Panc1 (cell line): Measurements from ENCODE around the gene ETAA1. TPM values are rescaled to one million over a fixed set of nuclear protein-coding genes. Genes with fewer than 3 reads are reported as not detected.

Source experiments
- ATAC-seq: fragments of 200-7000 bp; cut with Tn5 transposase; 2 replicates; pipeline ENCODE4 v1.9.1; 2020; ENCODE audit warnings: mild to moderate bottlenecking, moderate library complexity
- BruUV-seq: library from RNA; stranded (reverse); fragments of 400-500 nt; replicated peaks from 2 replicates; lab custom pipeline; 2021; lab: Mats Ljungman, UMichigan
- CTCF ChIA-PET: fragments of 300-600 bp; sonication (Branson Sonifier 250); formaldehyde crosslinking; loops from one replicate; lab custom pipeline; 2022; ENCODE audit warnings: antibody characterized with exemption; lab: Charles Lee
- POLR2A ChIA-PET: fragments of 300-600 bp; sonication (Branson Sonifier 250); formaldehyde crosslinking; loops from one replicate; lab custom pipeline; 2022; ENCODE audit warnings: antibody characterized with exemption; lab: Charles Lee
- DNase-seq: peaks from one replicate; pipeline ENCODE4 v3.0.0-alpha.2; 2010; ENCODE audit warnings: low read depth, low spot score
- H3K27ac ChIP-seq: 2 replicates; pipeline ENCODE4 v1.5.1; 2011; ENCODE audit warnings: mild to moderate bottlenecking, low read length, inconsistent platforms
- H3K27me3 ChIP-seq: fragments of 200-500 bp; sonication (Bioruptor generic); 2 replicates; pipeline ENCODE4 v1.6.0; 2014; ENCODE audit warnings: low read length, inconsistent platforms; ENCODE audit not compliant: control insufficient read depth, insufficient read depth
- H3K36me3 ChIP-seq: fragments of 200-500 bp; sonication (Bioruptor generic); 2 replicates; pipeline ENCODE4 v1.5.1; 2014; ENCODE audit warnings: inconsistent platforms, mild to moderate bottlenecking, low read length, moderate library complexity; ENCODE audit not compliant: control insufficient read depth, insufficient read depth
- H3K4me1 ChIP-seq: 2 replicates; pipeline ENCODE4 v1.5.1; 2011; ENCODE audit warnings: inconsistent platforms, mild to moderate bottlenecking, low read length, moderate library complexity; ENCODE audit not compliant: control insufficient read depth, insufficient read depth
- H3K4me3 ChIP-seq, 2 experiments: 2 replicates each; pipeline ENCODE4 v1.5.1; 2011 to 2012; ENCODE audit warnings: low read depth in 2 of 2, low read length in 2 of 2, mild to moderate bottlenecking in 2 of 2, inconsistent platforms in 1 of 2, moderate library complexity in 1 of 2
- H3K9me3 ChIP-seq: fragments of 200-500 bp; sonication (Bioruptor generic); 2 replicates; pipeline ENCODE4 v1.5.1; 2014; ENCODE audit warnings: low read depth, mild to moderate bottlenecking, inconsistent platforms, low read length, moderate library complexity; ENCODE audit not compliant: control insufficient read depth, insufficient read depth
- CTCF ChIP-seq: fragments of 450-650 bp; IDR thresholded peaks from 2 replicates; pipeline ENCODE4 v1.5.1; 2017; ENCODE audit warnings: mild to moderate bottlenecking
- POLR2AphosphoS5 ChIP-seq: IDR thresholded peaks from 2 replicates; pipeline ENCODE4 v1.6.1; 2012; ENCODE audit warnings: mild to moderate bottlenecking, low read depth, low read length, moderate library complexity
- REST ChIP-seq, 2 experiments: IDR thresholded peaks; 2 replicates each; pipeline ENCODE4 v1.6.1; 2011 to 2012; ENCODE audit warnings: low read depth in 2 of 2, control low read depth in 1 of 2, low read length in 1 of 2, mild to moderate bottlenecking in 1 of 2, moderate library complexity in 1 of 2; ENCODE audit not compliant: insufficient read depth in 1 of 2
- SIN3A ChIP-seq: IDR thresholded peaks from 2 replicates; pipeline ENCODE4 v1.6.1; 2012; ENCODE audit warnings: low read depth, mild to moderate bottlenecking, low read length, moderate library complexity, borderline replicate concordance; ENCODE audit not compliant: insufficient read depth
- TCF7L2 ChIP-seq: IDR thresholded peaks from 2 replicates; pipeline ENCODE4 v1.6.1; 2011; ENCODE audit warnings: mild to moderate bottlenecking, low read depth, low read length, inconsistent platforms
- in situ Hi-C: cut with HindIII; loops from 2 replicates; pipeline ENCODE4 v1.10.0; 2016; ENCODE audit warnings: low sequenced_read_pairs, low pct_unique_long_range_greater_than_20kb
- intact Hi-C: fragments of 100-400 bp; cut with micrococcal nuclease; formaldehyde crosslinking; loops from one replicate; pipeline ENCODE4 v1.10.0; 2022; ENCODE audit not compliant: unreplicated experiment
- total RNA-seq: library from RNA; stranded (reverse); gene quantifications from one replicate; pipeline ENCODE4 v1.2.1, GENCODE V29; 2021; ENCODE audit not compliant: unreplicated experiment

The ETAA1 gene
- total RNA-seq, 1 experiment from 2014 or later: 11.8 TPM

GRCh38 chr2:67389286-67389685 is 7.8 kb upstream of the ETAA1 start:
- DNase-seq (no peak), ATAC-seq (no peak)
- no TSS peak for BruUV-seq
- Histone ChIP-seq H3K9me3 (no peaks in the 10 kb centered on the region), H3K36me3 (no peaks in the 10 kb centered on the region), H3K4me3 (no peak overlapping the region), H3K27ac (no peak overlapping the region), H3K4me1 (no peaks in the 10 kb centered on the region; the same call in none of the 2 replicates), H3K27me3 (no peaks in the 10 kb centered on the region)
- TF ChIP-seq TCF7L2: no peak
- POLR2A ChIA-PET: no interaction called here
- intact Hi-C loops (no loop called here), in situ Hi-C loops (no loop called here)
- CTCF ChIA-PET: no interaction called here

GRCh38 chr2:67389788-67390187 is 7.3 kb upstream of the ETAA1 start:
- ATAC-seq: no peak

More at GRCh38 chr2:67389788-67390187, 7.3 kb upstream of the ETAA1 start:
- TF ChIP-seq REST (IDR thresholded peaks at IDR 0.05; ENCODE audit: insufficient read depth in 1 of 2, low read depth in 2 of 2, low read length in 1 of 2): no peak
- TF ChIP-seq POLR2AphosphoS5: no peak
- TF ChIP-seq SIN3A: no peak
- no peak for TF ChIP-seq TCF7L2
- no peak for TF ChIP-seq CTCF
- Histone ChIP-seq H3K27me3 (no peaks in the 10 kb centered on the region), H3K27ac (no peak overlapping the region), H3K36me3 (no peaks in the 10 kb centered on the region), H3K4me1 (no peaks in the 10 kb centered on the region; the same call in none of the 2 replicates), H3K9me3 (no peaks in the 10 kb centered on the region), H3K4me3 (no peak overlapping the region)
- POLR2A ChIA-PET: no interaction called here
- intact Hi-C loops (no loop called here), in situ Hi-C loops (no loop called here)
- DNase-seq: no peak
- no TSS peak for BruUV-seq
- CTCF ChIA-PET: no interaction called here
